Breast epithelium (tissue), 4 donors: ENCODE measurements around the gene EDAR. TPM values are rescaled to one million over a fixed set of nuclear protein-coding genes. Genes with fewer than 3 reads are reported as not detected.
A peak's percentile ranks its signal among the peaks of the same experiment; 100 is the strongest.

Experiments
- DNase-seq, 2 donors: peaks; one replicate each; pipeline ENCODE4 v3.0.0-alpha.2; 2019; ENCODE audit warnings: low spot score in 2 of 2
- H3K27ac ChIP-seq, 2 donors: fragments of 200-600 bp; sonication (generic) in 1 of 2; one replicate each; pipeline ENCODE4 v1.5.1; 2016 to 2019; ENCODE audit warnings: mild to moderate bottlenecking in 1 of 2
- H3K27me3 ChIP-seq, 2 donors: fragments of 200-600 bp; sonication (generic) in 1 of 2; one replicate each; pipeline versions ENCODE4 v1.5.1 to v1.6.0; 2017 to 2019; ENCODE audit warnings: control low read depth in 1 of 2, mild to moderate bottlenecking in 1 of 2
- H3K36me3 ChIP-seq: fragments of 200-600 bp; one replicate; pipeline ENCODE4 v1.5.1; 2019
- H3K4me1 ChIP-seq, 2 donors: fragments of 200-600 bp; sonication (generic); one replicate each; pipeline ENCODE4 v1.5.1; 2016 to 2019; ENCODE audit warnings: control low read depth in 1 of 2
- H3K4me3 ChIP-seq, 3 donors: fragments of 200-600 bp; sonication (generic); 1 replicate in 2 of 3; 2 replicates in 1 of 3; pipeline ENCODE4 v1.5.1; 2016 to 2019; ENCODE audit warnings: mild to moderate bottlenecking in 3 of 3, moderate library complexity in 2 of 3
- H3K9me3 ChIP-seq, 2 donors: fragments of 200-600 bp; sonication (generic) in 1 of 2; one replicate each; pipeline ENCODE4 v1.5.1; 2016 to 2019; ENCODE audit warnings: control low read depth in 1 of 2
- POLR2A ChIP-seq: fragments of 450-650 bp; IDR thresholded peaks from one replicate; pipeline ENCODE4 v1.6.1; 2016; ENCODE audit warnings: antibody characterized with exemption, mild to moderate bottlenecking, moderate library complexity
- POLR2AphosphoS5 ChIP-seq, 3 donors: sonication (generic); formaldehyde crosslinking; IDR thresholded peaks; one replicate each; pipeline ENCODE4 v1.6.1; 2017; ENCODE audit warnings: antibody characterized with exemption in 3 of 3
- intact Hi-C: fragments of 100-400 bp; cut with DNase I; formaldehyde crosslinking; loops from one replicate; pipeline ENCODE4 v1.15.1; 2023; ENCODE audit warnings: low total_unique reads
- total RNA-seq, 3 donors: library from RNA; depleted of rRNA; stranded (reverse); fragments of >200 nt; gene quantifications; one replicate each; pipeline ENCODE4 v1.1.0, GENCODE V29; 2016
- TF ChIP-seq, protein P1 (sequence below), 3 donors: fragments of 450-650 bp; IDR thresholded peaks; one replicate each; pipeline ENCODE4 v1.5.1; 2016 to 2017; ENCODE audit warnings: antibody characterized with exemption in 3 of 3, mild to moderate bottlenecking in 3 of 3, moderate library complexity in 3 of 3

The EDAR gene
- total RNA-seq, 3 donors from 2014 or later: 0.29 TPM; not detected in 2

DNA sequence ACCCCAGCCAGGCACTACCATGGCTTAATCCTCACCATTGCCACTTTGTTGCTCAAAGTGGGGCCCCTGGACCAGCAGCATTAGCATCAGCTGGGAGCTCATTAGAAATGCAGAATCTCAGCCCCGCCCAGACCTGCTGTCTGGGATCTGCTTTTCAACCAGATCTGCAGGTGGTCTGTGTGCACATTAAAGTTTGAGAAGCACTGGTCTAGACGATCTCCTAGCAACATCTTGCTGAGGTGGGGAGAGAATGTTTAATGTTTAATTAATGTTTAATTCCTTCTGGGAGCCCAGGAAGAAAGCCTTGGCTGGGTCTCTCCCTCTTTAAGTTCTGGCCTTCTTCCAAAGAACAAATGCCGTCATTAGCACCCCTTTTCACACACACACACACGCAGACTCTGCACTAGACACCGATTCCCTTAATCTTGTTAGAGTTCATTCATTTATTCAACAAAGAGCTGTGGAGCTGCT is 53.7 kb downstream of the EDAR start:
- H3K27ac ChIP-seq: no peak overlapping the region
- no peaks in the 10 kb centered on the region for H3K27me3 ChIP-seq
- intact Hi-C loops: no loop called here
- H3K4me1 ChIP-seq: no peaks in the 10 kb centered on the region
- H3K9me3 ChIP-seq: no peaks in the 10 kb centered on the region
- no peak for DNase-seq
- H3K4me3 ChIP-seq: no peak overlapping the region
- no peaks in the 10 kb centered on the region for H3K36me3 ChIP-seq
- TF ChIP-seq, protein P1, sequence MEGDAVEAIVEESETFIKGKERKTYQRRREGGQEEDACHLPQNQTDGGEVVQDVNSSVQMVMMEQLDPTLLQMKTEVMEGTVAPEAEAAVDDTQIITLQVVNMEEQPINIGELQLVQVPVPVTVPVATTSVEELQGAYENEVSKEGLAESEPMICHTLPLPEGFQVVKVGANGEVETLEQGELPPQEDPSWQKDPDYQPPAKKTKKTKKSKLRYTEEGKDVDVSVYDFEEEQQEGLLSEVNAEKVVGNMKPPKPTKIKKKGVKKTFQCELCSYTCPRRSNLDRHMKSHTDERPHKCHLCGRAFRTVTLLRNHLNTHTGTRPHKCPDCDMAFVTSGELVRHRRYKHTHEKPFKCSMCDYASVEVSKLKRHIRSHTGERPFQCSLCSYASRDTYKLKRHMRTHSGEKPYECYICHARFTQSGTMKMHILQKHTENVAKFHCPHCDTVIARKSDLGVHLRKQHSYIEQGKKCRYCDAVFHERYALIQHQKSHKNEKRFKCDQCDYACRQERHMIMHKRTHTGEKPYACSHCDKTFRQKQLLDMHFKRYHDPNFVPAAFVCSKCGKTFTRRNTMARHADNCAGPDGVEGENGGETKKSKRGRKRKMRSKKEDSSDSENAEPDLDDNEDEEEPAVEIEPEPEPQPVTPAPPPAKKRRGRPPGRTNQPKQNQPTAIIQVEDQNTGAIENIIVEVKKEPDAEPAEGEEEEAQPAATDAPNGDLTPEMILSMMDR (IDR thresholded peaks at IDR 0.05): no peak
- TF ChIP-seq POLR2AphosphoS5 (IDR thresholded peaks at IDR 0.05): no peak
- no peak for TF ChIP-seq POLR2A

DNA sequence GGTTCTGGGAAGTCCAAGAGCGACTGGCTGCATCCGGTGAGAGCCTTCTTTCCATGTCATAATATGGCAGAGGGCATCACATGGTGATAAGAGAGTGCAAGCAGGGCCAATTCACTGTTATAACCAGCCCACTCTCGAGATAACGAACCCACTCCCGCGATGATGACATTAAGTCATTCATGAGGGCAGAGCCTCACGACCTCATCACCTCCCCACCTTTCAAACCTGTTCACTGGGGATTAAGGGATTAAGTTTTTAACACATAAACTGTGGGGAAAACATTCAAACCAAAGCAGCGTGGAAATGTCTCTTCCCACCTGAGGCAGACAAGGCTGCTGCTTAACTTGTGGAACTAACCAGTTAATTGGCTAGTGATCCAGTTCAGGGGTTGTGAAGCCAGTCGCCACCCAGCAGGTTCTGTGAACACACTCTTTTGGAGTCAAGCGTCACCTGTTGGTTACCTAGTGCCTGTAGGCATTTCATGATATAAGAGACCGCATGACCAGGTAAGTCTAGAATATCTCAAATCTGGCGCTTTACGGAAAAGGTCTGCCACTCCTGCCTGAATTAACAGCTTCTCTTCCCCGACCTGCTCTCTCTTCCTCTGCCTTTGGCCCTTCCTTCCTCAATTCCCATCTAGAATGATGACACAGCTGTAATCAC is 54.3 kb downstream of the EDAR start:
- TF ChIP-seq, protein P1 (IDR thresholded peaks at IDR 0.05): no peak
- TF ChIP-seq POLR2AphosphoS5 (IDR thresholded peaks at IDR 0.05) (no peak), POLR2A (no peak)
- no peaks in the 10 kb centered on the region for H3K4me1 ChIP-seq
- intact Hi-C loops: no loop called here
- H3K4me3 ChIP-seq: no peak overlapping the region
- no peaks in the 10 kb centered on the region for H3K36me3 ChIP-seq
- H3K9me3 ChIP-seq: no peaks in the 10 kb centered on the region
- no peak for DNase-seq
- H3K27me3 ChIP-seq: no peaks in the 10 kb centered on the region
- no peak overlapping the region for H3K27ac ChIP-seq

DNA sequence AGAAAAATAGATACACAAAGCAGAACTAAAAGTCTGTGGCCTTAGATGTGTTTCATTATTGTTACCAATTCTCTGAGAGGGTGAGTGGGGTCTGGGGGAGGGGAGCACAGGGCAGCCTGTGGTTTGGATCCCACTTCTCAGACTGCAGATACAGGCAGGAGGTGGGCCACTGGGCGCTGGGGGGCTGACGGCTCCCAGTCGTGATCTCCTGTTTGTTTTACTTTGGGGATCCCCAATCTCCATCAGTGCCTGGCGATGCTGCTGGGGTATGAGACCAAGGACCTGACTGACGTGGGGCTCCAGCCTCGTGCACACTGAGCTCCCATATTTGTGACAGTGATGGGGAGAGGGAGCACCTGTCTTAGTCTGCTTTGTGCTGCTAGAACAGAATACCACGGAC is 54.9 kb downstream of the EDAR start:
- no peaks in the 10 kb centered on the region for H3K4me1 ChIP-seq
- DNase-seq: no peak

DNA sequence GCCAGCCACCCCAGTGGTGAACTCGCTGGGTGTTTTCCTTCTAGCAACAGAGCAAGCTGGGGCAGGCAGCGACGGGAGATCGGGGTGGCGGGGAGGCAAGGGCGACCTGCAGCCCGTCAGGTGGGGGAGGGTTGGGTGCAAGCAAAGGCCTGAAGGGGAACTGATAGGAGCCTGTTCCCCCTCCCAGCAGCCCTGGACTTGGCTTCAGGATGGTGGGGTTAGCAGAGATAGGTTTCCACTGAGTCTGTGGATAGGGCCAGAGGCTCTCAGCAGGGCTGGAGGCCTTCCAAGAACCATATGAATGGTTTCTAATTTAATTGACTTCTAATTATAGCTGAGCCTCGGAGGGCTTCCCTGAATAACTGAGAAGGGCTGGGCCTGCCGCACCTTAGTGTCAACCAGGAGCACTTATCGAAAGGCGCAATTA is 55.3 kb downstream of the EDAR start:
- no peaks in the 10 kb centered on the region for H3K4me1 ChIP-seq
- no peaks in the 10 kb centered on the region for H3K27me3 ChIP-seq
- TF ChIP-seq POLR2A: no peak
- TF ChIP-seq, protein P1 (IDR thresholded peaks at IDR 0.05): no peak
- no peak overlapping the region for H3K4me3 ChIP-seq
- intact Hi-C loops: no loop called here
- no peak for DNase-seq
- peak overlapping the region in 1 of 2 donors; percentile 4 for H3K27ac ChIP-seq
- no peaks in the 10 kb centered on the region for H3K9me3 ChIP-seq
- no peaks in the 10 kb centered on the region for H3K36me3 ChIP-seq

More for the DNA sequence above, 54.9 kb downstream of the EDAR start:
- H3K27ac ChIP-seq: peak overlapping the region in 1 of 2 donors; percentile 4
- no peaks in the 10 kb centered on the region for H3K36me3 ChIP-seq
- TF ChIP-seq, protein P1 (IDR thresholded peaks at IDR 0.05): no peak
- TF ChIP-seq POLR2AphosphoS5 (IDR thresholded peaks at IDR 0.05) (no peak), POLR2A (no peak)
- H3K27me3 ChIP-seq: no peaks in the 10 kb centered on the region
- no peaks in the 10 kb centered on the region for H3K9me3 ChIP-seq
- no peak overlapping the region for H3K4me3 ChIP-seq
- intact Hi-C loops: no loop called here

DNA sequence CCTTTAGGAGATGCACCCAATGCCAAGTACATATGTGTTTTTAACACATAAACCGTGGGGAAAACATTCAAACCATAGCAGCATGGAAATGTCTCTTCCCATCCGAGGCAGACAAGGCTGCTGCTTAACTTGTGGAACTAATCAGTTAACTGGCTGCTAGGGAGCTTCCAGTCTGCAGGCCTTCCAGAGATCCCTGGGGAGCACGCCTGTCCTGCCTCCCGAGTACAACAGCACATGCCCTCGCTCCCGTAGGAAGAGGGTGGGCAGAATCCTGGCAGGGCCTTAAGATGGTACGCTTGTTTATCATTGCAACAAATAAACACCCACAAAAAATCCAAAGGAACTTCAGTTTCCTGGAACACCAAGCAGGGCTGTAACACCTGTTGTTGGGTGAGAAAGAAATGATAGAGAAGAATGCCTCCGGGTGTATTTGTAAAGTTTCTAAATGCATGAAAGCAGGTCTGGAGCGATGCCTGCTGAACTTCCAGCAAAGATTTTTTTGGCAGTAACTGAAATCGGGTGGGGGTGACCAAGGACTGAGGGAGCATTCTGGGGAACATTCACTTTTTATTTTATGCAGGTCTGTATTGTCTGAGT is 56.2 kb downstream of the EDAR start:
- intact Hi-C loops: no loop called here
- no peaks in the 10 kb centered on the region for H3K27me3 ChIP-seq
- no peaks in the 10 kb centered on the region for H3K36me3 ChIP-seq
- no peaks in the 10 kb centered on the region for H3K4me1 ChIP-seq
- peak overlapping the region in 1 of 2 donors; percentile 4 for H3K27ac ChIP-seq
- DNase-seq: no peak
- no peak overlapping the region for H3K4me3 ChIP-seq
- H3K9me3 ChIP-seq: no peaks in the 10 kb centered on the region
- TF ChIP-seq POLR2A: no peak
- TF ChIP-seq POLR2AphosphoS5 (IDR thresholded peaks at IDR 0.05): no peak
- TF ChIP-seq, protein P1 (IDR thresholded peaks at IDR 0.05): no peak
